Measurements from ENCODE around the gene RNF220. TPM values are rescaled to one million over a fixed set of nuclear protein-coding genes. Genes with fewer than 3 reads are reported as not detected.

The RNF220 gene
- 64.7 and 68.3 TPM in 2 replicates for total RNA-seq

DNA sequence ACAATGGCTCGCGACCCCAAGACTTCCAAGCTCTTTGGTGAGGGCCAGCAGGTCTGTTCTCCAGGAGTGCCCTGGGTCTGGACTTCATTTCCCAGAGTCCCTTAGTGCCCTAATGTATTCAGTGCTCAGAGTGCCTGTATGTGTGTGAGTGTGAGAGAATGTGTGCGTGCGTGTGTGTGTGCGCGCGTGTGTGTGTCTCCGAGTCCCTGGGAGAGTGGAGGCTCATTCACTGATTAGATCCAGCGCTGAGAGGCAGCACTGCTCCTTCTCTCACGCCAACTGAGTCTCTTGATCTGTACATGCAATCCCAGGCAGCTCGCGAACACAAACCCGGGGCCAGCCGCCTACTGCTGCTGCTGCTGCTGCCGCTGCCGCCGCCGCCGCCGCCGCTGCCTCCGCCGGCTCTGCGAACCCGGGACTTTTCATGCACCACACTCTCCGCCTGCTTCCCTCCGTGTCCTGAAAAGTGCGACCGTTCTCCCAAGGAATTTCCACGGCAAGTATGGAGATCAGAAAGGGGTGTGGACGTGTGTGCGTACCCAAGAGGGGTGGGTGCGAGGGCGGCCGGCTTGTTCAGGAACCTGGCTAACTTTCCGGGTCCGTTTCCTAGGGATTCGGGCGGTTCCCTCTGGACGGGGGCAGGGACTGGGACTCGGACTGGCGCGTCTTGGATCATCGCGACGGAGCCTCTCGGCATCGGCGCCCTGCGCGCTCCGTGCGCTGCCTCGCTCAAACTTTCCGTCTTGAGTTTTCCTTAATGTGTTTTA, at the start of gene RNF220:
RNF220 (plus strand) TSS at position 225 of the 767 bp plus-strand sequence.

DNA sequence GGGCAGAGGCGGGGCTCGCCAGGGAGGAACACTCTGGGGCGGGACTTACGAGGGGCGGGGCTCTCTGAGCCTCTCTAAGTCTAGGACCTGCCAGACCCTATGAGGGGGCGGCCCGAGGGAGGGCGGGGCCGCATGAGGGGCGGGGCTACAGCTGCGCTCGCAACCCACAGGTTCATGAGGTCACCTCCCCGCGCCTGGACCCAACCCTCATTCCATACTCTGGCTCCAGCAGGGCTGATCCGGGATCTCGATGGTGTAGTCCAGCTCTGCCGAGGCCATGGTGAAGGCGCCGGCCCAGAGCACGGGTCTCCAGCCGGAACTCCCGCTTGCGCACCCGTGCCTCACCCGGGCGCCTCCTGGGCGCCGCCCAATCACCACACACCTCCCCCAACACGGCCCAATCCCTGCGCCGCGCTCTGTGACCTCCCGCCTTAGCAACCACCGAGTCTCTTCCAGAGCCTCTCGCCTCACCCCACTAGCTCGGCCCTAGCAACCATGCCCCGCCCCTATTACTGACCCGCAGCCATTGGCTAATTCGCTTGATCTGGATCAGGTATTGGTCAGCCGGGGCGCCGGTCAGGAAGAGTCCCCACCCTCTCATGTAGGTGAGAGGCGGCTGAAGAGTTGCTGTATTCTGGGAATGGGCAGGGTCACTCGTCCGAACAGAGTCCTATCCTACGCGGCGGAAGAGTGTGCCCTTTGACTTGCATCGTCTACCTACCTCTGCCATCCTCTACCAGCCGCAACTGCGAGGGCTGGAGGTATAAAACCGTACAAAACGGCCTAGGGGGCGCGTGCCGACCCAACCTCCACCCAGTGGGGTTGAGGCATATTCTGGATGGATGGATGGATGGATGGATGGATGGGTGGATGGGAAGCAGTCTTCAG, 269.3 kb downstream of the RNF220 start, which contains the start of the genes ARMH1 and TMEM53:
ARMH1 (plus strand) TSS at position 602 of the 888 bp plus-strand sequence. CDS start 14,984 bp downstream, outside the sequence.
TMEM53 (minus strand) TSS at position 369 of the 888 bp plus-strand sequence; CDS start at position 279, 90 bp downstream.

Other genes starting within 250 kb of the RNF220 start
- gene DMAP1, start 191.8 kb upstream of the RNF220 start, total RNA-seq = 13.7 and 19.8 TPM in 2 replicates
- gene ERI3, start 50.0 kb upstream of the RNF220 start, total RNA-seq = 53.2 and 58.5 TPM in 2 replicates

All from smooth muscle cell of the pulmonary artery (primary cell).